Ovary (tissue), 3 donors: Measurements from ENCODE around the gene PPARA.

Experiments used
- POLR2A ChIP-seq: fragments of 450-650 bp; IDR thresholded peaks from one replicate; pipeline ENCODE4 v1.6.1; 2017; ENCODE audit warnings: antibody characterized with exemption, mild to moderate bottlenecking, moderate library complexity
- TF ChIP-seq, protein P1 (sequence below), 3 donors: fragments of 450-650 bp in 2 of 3; fragments of 200-600 bp in 1 of 3; IDR thresholded peaks; one replicate each; pipeline versions ENCODE4 v1.5.1 to v1.8.0; 2016 to 2022; ENCODE audit warnings: antibody characterized with exemption in 3 of 3, mild to moderate bottlenecking in 1 of 3
- donor health status: DM: no; HTN: no; CAD: no.

GRCh38 chr22:46230262-46230901 is 80.1 kb downstream of the PPARA start:
- no peak for TF ChIP-seq POLR2A
- TF ChIP-seq, protein P1, sequence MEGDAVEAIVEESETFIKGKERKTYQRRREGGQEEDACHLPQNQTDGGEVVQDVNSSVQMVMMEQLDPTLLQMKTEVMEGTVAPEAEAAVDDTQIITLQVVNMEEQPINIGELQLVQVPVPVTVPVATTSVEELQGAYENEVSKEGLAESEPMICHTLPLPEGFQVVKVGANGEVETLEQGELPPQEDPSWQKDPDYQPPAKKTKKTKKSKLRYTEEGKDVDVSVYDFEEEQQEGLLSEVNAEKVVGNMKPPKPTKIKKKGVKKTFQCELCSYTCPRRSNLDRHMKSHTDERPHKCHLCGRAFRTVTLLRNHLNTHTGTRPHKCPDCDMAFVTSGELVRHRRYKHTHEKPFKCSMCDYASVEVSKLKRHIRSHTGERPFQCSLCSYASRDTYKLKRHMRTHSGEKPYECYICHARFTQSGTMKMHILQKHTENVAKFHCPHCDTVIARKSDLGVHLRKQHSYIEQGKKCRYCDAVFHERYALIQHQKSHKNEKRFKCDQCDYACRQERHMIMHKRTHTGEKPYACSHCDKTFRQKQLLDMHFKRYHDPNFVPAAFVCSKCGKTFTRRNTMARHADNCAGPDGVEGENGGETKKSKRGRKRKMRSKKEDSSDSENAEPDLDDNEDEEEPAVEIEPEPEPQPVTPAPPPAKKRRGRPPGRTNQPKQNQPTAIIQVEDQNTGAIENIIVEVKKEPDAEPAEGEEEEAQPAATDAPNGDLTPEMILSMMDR (IDR thresholded peaks at IDR 0.05), result no peak
